Anterior cingulate cortex (tissue), 58 donors: ENCODE measurements around the gene ARHGAP45.

Source experiments
- DNase-seq, 58 donors: peaks; one replicate each; lab custom pipeline; 2025; lab: John Stamatoyannopoulos, UW

The ARHGAP45 gene

DNA sequence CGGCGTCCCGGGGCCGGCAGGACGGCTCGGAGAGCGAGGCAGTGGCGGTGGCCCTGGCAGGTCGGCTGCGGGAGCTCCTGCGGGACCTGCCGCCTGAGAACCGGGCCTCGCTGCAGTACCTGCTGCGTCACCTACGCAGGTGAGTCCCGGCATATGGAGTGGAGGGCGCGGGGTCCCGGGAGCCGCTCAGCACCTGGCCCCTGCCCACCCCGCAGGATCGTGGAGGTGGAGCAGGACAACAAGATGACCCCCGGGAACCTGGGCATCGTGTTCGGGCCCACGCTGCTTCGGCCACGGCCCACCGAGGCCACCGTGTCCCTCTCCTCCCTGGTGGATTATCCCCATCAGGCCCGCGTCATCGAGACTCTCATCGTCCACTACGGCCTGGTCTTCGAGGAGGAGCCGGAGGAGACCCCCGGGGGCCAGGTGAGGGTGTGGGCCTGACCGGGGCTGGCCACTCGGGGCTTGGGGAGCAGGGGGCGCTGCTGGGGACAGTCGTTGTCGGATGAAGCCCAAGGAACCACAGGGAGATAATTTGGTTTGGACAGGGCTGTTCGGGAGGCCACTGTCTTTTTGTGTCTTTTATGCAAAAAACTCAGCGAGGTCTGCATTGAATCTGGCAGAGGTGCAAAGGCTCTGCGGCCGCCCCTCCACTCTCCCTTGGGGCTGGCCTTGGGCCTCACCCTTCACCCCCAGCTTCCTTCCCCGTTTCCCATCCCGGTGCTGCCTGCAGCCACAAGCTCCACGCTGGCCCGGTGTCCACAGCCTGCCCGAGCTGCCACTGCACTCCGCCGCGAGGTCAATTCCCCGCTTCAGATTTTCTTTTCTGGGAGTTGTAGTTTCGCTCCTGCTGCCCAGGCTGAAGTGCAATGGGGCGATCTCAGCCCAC lies 16.2 kb downstream of the ARHGAP45 start:
- DNase-seq = no peak

DNA sequence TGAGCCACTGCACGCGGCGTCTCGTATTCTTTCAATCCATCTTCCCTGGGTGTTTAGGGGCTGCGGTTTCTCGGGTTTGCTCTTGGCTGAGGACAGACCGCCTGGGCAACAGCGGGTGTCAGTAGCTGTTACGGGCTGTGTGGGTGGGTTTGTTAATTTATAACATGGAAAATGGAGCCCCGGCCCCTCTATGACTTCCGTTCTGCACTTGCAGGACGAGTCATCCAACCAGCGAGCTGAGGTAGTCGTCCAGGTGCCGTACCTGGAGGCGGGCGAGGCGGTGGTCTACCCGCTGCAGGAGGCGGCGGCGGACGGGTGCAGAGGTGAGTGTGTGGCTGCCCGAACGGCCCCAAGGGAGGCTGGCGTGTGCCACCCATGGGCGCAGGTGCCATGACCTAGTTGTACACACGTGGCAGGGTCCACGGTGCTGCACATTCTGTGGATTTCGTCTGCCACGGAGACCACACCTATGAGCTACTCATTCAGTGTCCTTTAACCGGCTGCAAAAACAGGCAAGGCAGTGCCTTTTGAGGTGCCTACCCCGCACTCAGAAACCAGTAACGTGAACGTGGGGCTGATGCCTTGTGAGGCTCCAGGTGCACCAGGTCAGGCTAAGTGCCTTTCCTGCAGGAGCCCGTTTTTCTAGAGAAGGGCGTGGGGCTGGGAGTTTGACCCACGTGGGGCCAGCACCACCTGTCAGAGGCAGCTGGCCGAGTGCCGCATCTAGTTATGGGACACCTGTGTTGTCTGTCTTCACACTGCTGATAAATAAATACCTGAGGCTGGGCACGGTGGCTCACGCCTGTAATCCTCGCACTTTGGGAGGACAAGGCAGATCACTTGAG lies 17.3 kb downstream of the ARHGAP45 start:
- DNase-seq = no peak

DNA sequence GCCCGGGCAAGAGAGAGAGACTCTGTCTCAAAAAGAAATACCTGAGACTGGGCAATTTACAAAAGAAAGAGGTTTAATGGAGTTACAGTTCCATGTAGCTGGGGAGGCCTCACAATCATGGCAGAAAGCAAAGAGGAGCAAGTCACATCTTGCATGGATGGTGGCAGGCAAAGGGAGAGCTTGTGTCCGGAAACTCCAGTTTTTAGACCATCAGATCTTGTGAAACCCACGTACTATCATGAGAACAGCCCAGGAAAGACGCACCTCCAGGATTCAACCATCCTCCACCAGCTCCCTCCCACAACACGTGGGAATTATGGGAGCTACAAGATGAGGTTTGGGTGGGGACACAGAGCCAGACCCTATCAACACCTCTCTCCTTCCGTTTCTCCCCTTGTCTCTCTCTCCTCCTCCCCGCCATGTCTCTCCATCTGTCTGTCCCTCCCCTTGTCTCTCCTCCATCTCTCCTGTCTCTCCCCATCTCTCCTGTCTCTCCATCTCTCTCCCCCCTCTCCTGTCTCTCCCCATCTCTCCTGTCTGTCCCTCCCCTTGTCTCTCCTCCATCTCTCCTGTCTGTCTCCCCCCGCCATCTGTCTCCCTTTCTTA lies 18.2 kb downstream of the ARHGAP45 start:
- no peak for DNase-seq

DNA sequence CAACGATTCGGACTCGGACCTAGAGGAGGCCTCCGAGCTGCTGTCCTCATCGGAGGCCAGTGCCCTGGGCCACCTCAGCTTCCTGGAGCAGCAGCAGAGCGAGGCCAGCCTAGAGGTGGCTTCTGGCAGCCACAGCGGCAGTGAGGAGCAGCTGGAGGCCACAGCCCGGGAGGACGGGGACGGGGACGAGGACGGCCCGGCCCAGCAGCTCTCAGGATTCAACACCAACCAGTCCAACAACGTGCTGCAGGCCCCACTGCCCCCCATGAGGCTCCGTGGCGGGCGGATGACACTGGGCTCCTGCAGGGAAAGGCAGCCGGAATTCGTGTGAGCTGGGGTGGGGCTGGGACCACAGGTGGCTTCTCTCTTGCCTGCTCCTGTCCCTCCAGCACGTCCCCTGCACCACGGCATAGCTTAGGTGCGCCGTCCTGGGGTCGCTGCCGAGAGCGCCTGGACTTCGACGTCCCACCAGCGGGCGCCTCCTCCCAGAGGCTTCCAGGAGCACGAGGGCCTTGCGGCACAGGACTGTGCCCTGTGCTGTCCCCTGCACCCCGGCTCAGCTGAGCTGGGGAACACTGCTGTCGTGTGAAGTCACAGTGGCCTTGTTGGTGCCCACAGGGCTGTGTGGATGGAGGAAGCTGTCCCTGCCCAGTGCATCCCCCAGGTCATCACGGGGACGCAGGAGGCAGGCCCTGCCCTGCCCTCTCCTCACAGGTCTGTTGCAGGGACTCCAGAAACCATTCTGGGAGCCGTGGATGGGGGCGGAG lies 18.9 kb downstream of the ARHGAP45 start:
- no peak for DNase-seq

DNA sequence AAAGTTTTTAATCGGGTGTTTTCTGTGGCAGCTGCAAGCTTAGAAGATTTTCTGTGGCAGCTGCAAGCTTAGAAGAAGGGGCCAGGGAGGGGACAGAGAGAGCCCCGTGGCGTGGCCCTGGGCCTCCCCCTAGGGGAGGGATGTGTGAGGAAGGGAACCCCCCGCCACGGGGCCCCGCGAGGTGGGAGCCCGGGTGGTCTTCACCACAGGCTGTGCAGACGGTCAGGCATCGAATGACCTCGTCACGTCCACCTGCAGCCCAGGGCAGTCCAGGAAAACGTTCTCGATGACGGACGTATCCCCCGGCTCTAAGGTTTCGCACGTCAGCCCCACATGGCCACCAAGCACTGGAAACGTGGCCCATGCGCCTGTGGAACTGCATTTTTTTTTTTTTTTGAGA lies 19.6 kb downstream of the ARHGAP45 start:
- no peak for DNase-seq

DNA sequence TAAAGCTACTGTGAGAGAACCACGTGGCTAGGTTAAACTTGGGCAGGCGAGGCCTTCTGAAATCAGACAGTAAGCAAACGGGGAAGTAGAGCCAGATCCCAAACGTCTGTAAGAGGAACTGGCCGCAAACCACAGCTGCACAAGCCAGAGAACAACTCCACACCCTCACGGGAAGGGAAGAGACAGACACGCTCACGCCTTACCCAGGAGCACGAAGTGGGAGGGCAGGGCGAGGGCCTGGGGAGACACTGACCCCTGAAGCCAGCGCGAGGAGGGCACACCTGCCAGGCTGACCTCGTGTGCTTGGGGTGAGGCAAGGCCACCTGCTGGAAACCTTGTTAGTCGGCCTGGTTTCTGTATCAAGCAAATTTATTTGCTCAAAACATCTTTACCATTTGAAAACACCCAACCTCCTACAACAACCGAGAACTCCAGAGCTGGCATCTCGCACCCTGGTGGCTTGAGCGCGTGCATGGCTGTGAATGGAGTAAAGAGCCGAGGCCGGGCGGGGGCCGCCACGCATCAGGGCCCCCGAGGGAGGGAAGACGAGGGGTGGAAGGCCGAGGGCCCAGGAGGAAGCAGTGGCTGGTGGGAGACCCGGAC lies 20.9 kb downstream of the ARHGAP45 start:
- peak in 20 of 58 donors; percentile 7 to 66 (median 31) for DNase-seq

DNA sequence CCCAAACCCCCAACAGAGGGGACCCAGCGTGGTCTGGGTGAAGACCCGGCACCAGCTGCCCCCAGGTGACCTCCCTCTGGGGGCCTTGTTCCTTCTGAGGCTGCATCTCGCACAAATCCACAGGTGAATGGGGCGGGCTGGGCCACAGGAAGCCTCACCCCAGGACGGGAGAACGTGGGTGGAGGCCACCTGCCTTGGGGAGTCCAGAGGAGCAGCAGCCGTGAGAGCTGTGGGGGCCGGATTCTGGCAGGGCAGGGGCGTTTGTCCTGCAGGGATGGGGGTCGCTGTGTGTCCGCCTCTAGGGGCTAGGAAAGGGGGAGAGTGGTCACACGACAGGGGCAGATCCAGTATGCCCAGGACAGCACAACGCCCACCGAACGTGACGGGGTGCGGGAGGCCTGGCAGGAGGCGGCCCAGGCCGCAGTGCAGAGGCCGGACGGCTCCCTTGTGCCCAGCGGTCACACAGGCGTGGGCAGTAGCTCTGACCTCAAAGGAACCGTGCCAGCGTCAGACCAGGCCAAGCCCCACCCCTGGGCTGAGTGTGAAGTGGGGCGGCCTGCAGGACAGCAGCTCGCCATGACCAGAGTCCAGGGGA lies 21.5 kb downstream of the ARHGAP45 start:
- peak in 1 of 58 donors; percentile 21 for DNase-seq

DNA sequence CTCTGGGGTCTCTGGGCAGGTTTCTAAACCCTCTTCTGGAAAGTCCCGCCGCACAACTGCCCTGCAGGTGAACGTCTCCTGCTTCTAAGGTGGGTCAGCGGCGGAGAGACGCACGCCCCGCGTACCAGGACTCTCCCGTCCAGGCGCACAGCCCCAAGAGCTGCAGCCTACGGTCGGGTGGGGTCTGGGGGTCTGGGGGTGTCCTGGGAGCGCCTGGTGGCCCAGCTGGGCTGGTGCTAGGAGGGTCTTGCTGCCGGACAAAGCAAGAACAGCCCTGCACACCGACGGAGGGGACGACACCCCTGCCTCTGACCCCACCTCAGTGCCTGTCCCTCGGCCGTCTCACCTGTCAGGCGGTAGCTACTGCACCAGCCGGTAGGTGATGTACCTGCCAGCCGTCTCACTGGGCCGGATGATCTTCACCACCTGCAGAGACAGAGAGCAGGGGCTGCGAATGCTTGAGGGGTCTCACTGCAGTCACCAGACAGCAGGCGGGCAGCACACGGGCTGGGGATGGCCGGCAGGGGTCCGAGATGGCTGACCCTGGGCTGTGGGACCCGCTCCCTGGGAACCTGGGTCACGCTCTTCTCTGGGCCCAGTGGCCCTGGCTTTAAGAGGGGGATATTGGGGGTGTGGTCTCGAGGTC lies 22.3 kb downstream of the ARHGAP45 start:
- no peak for DNase-seq

DNA sequence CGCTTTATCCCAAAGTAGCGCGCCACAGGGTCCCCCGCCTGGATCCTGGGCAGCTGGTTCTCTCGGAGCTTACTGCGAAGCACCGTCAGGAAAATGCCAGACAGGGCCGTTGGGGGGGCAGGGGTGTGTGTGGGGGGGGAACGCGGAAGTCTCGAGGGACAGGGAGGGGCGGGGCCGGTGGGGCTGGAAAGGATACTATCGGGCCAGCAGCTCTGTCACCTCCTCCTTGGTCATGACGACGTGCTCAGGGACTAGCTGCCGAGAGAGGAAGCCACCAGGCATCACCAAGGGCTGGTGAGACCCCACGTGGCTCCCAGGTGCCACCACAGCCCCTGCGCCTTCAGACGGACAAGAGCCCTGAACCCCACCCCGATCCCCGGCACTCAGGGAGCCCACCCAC lies 22.9 kb downstream of the ARHGAP45 start:
- DNase-seq = no peak

DNA sequence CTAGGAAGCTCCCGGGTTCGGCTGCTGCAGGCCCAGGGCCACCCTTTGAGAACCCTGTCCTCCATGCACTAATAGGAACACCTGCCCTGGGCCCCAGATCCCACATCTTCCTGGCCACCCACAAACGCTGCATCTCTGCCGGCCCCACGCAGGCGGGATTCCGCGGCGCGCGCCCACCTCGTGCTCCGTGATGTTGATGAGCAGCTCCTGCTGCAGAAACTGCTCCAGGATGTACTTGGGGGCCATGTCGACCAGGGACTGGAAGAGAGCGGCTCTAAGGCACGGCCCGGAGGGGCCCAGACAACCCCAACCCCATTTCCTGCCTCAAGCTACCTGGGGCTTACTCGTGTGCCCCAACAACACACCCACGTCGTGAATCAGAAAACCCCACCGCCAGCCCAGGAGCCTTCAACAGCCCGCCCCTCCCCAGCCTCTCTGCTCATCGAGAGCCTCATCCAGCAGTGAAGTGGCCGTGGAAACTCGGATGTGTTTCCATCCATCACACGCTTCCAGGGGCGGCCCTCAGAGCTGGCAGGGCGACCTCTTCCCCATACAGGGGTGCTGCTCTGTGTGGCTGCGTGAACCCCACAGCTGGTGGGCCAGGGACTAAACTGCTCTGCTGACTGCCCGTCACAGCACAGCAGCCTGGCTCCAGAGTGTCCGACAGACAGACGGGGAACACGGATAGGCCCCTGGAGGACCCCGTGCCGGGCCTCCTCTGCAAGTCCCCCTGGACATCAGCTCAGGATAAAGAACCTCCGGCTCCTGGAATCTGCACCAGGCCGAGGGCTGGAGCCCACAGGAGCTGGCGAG lies 24.0 kb downstream of the ARHGAP45 start:
- DNase-seq = no peak

DNA sequence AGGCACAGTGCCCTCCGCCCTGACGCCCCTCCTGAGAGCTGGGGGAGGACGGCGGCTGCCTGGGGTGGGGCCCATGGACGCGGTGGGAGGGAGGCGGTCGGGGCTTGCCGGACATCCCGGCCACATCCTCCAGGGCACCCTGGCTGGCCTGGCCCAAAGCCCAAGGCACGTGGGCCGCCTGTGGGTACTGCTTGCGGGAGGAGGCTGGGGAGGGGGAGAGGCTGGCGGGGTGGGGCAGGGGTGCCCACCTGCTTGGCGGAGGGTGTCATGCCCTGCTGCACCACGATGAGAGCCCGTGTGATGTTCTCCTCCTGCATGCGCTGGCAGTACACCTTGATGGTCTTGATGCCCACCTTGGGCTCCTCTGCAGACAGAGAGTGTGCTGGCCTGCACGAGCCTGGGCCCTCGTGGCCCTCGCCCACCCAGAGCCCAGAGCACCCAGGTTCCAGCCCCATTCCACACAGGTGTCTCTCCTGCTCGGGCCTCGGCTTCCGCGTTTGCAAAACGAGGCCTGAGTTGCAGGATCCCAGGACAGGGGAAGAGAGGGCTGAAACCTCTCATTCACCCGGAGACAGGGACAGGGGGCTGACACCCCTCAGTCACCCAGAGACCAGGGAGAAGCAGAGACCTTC lies 24.7 kb downstream of the ARHGAP45 start:
- DNase-seq = no peak

DNA sequence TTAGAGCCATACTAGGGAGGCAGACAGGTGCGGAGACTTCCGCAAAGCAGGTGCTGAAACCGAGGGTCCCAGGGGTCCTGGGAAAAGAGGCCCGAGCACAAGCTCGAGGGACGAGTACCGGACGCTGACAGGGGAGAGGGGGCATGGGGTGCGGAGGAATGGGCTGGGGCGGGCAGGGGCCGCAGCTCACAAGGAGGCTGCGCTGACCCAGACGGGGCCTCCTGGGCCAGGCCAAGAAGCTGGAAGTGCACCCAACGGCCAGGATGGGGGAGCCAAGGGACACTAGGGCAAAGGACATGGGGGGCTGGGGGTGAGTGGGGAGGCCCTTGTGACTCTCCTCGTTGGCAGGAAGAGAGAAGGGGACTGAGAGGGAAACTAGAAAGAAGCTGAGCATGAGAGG lies 26.4 kb downstream of the ARHGAP45 start:
- DNase-seq = no peak

DNA sequence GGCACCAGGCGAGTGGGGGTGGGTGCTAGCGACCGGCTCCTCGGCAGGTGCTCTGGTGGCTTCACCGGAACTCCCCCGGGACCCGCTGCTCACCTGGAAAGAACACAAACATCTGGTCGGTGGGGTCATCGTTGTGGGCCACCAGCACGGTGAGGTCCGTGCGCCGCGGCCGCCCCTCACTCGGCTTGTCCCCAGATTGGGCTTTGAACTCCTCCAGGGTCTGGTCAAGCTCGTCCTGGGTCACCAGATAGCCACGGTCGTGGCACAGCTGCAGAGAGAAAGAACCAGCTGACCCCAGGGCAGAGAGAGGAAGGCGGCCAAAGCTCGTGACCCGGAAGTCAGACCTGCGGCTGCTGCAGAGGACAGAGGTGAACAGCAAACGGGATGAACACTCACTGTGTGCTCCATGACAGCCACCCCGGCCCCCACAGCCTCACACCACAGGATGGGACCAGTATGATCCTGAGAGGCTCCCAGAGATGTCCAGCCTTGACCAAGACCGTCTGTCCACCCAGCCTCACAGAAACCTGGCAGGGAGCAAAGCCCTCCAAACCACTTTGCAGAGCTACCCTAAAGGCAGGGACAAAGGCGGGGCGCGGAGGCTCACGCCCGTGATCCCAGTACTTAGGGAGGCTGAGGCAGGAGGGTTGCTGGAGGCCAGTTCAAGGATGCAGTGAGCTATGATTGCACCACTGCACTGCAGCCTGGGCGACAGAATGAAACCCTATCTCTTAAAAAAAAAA lies 27.0 kb downstream of the ARHGAP45 start:
- DNase-seq = no peak

DNA sequence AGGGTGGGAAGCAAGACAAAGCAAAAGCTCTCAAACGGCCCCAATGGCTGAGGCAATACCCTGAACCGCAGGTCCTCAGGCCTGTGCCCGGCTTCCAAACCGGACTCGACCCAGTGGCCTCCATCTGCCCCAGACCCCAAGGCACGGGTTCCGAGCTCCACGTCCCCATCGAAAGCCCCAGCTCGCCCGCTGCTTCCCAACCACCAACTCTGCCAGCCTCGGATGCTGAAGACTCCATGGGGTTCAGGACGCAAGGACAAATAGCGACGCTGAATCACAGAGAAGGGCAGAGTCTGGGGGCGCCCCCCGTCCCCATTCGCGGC lies 27.6 kb downstream of the ARHGAP45 start:
- DNase-seq = no peak

DNA sequence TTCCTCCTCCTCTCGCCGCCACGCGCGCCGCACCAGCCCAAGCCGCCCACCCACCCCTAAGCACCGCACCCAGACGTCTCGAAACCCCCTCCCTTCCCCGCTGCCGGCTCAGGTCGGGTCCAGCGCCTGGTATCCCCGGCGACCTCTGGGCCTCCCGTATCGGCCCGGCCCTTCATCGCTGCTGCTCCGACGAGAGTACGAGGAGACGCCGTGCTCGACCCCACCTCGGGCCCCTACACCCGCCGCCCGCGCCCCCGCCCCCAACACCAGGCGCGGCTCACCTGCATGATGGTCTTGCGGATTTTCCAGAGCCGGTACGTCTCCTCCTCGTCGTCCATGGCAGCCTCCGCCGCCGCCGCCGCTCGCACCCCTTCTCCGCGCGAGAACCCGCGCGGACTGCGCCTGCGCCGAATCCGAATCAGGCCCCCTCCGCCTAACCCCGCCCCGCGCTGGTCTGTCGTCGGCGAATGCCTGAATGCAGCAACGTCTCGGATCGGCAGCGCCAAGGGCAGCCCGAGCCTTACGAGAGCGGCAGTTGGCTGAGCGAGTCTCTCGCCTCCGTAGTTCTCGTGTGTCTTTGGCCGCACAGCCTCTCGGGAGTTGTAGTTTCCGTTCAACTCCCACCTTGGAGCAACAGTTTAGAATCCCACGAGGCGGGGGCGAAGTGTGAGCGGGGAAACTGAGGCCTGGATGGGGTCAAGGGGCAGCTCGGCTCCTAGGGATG lies 28.2 kb downstream of the ARHGAP45 start, which contains the start of gene POLR2E:
TSS of gene POLR2E (minus strand) at position 398 of the 724 bp plus-strand sequence. CDS start at position 338, 60 bp downstream.
- peak; percentile 85 to 99 (median 98) for DNase-seq

DNA sequence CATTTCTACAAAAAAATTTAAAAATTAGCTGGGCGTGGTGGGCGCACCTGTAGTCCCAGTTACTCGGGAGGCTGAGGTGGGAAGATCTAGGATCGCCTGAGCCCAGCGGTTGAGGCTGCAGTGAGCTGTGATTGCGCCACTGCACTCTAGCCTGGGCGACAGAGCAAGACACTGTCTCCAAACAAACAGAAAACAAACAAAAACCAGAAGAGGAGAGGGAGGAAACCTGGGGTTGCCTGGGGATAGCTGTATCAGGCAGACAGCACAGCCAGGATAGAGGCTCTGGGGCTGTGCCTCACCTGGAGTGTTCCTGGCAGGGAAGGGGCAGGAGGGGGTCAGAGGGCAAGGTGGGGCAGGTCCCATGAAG lies 30.8 kb downstream of the ARHGAP45 start:
- DNase-seq = no peak
